ENCODE data around the gene GLOD5. TPM values are rescaled to one million over a fixed set of nuclear protein-coding genes. Genes with fewer than 3 reads are reported as not detected.

The GLOD5 gene
- total and polyA plus RNA-seq, 9 of the 15 experiments (the other 6 are each of a cell fraction or from before 2014, with no cell fraction given): 0.27 to 4.4 (median 2.2) TPM

DNA sequence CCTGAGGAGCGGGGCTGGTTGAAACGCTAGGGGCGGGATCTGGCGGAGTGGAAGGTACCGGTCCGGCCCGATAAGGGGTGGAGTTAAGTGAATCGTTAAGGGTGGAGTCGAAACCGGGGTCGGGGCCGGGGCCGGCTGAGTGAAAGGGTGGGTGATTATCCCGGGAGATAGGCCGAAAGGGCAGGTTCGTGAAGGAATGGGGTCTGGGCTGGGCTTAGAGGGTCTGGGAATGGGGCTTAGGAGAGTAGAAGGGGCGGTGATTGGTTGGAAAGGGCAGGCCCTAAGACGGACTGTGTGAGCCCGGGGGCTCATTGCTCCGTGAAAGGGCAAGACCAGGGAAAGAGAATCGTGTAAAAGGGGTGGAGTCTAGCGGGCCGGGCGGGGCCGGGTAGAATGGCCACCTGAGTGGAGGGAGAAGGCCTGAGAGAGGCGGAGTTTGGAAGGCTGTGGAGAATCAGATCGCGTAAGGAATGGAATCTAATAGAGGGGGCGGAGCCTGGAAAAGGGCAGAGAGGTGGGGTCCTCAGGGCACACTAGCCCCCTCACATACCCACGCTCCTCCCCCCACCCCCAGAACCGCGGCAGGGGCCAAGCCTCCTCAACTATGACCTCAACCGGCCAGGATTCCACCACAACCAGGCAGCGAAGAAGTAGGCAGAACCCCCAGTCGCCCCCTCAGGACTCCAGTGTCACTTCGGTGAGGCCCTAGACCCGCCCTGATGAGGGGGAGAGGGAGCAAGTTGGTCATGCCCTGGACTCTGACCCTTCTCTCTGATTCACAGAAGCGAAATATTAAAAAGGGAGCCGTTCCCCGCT is 40.8 kb downstream of the GLOD5 start (continued):
- peak; percentile 60; the same call in 1 of the 2 replicates for TF ChIP-seq PHF8 (IDR thresholded peaks at IDR 0.05; ENCODE audit: borderline replicate concordance, low read length)
- peak; percentile 75 for TF ChIP-seq DPF2 (IDR thresholded peaks at IDR 0.05)
- peak; percentile 90 for TF ChIP-seq NBN (IDR thresholded peaks at IDR 0.05; ENCODE audit: low read depth)
- TF ChIP-seq LARP7 (IDR thresholded peaks at IDR 0.05): peak; percentile 84; the same call in 1 of the 2 replicates
- TF ChIP-seq ELF2 (CRISPR knock-in tag; IDR thresholded peaks at IDR 0.05): no peak
- peak; percentile 72 for TF ChIP-seq ARID1B (IDR thresholded peaks at IDR 0.05)
- TF ChIP-seq, protein P1, sequence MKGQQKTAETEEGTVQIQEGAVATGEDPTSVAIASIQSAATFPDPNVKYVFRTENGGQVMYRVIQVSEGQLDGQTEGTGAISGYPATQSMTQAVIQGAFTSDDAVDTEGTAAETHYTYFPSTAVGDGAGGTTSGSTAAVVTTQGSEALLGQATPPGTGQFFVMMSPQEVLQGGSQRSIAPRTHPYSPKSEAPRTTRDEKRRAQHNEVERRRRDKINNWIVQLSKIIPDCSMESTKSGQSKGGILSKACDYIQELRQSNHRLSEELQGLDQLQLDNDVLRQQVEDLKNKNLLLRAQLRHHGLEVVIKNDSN (CRISPR knock-in tag; IDR thresholded peaks at IDR 0.05): no peak
- TF ChIP-seq DDX20 (tag; IDR thresholded peaks at IDR 0.05; ENCODE audit: low read depth): no peak
- TF ChIP-seq, protein P2, sequence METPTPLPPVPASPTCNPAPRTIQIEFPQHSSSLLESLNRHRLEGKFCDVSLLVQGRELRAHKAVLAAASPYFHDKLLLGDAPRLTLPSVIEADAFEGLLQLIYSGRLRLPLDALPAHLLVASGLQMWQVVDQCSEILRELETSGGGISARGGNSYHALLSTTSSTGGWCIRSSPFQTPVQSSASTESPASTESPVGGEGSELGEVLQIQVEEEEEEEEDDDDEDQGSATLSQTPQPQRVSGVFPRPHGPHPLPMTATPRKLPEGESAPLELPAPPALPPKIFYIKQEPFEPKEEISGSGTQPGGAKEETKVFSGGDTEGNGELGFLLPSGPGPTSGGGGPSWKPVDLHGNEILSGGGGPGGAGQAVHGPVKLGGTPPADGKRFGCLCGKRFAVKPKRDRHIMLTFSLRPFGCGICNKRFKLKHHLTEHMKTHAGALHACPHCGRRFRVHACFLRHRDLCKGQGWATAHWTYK (CRISPR knock-in tag; IDR thresholded peaks at IDR 0.05): peak; percentile 55; the same call in 1 of the 2 replicates
- peak; percentile 37; the same call in 1 of the 2 replicates for TF ChIP-seq POLR2AphosphoS5 (IDR thresholded peaks at IDR 0.05; ENCODE audit: control insufficient read depth, insufficient read depth, low read depth, low read length)
- TF ChIP-seq, protein P3, sequence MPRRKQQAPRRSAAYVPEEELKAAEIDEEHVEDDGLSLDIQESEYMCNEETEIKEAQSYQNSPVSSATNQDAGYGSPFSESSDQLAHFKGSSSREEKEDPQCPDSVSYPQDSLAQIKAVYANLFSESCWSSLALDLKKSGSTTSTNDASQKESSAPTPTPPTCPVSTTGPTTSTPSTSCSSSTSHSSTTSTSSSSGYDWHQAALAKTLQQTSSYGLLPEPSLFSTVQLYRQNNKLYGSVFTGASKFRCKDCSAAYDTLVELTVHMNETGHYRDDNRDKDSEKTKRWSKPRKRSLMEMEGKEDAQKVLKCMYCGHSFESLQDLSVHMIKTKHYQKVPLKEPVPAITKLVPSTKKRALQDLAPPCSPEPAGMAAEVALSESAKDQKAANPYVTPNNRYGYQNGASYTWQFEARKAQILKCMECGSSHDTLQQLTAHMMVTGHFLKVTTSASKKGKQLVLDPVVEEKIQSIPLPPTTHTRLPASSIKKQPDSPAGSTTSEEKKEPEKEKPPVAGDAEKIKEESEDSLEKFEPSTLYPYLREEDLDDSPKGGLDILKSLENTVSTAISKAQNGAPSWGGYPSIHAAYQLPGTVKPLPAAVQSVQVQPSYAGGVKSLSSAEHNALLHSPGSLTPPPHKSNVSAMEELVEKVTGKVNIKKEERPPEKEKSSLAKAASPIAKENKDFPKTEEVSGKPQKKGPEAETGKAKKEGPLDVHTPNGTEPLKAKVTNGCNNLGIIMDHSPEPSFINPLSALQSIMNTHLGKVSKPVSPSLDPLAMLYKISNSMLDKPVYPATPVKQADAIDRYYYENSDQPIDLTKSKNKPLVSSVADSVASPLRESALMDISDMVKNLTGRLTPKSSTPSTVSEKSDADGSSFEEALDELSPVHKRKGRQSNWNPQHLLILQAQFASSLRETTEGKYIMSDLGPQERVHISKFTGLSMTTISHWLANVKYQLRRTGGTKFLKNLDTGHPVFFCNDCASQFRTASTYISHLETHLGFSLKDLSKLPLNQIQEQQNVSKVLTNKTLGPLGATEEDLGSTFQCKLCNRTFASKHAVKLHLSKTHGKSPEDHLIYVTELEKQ (CRISPR knock-in tag; IDR thresholded peaks at IDR 0.05): no peak
- no peak for TF ChIP-seq ZNF121 (CRISPR knock-in tag; conservative IDR thresholded peaks at IDR 0.05)
- peak; percentile 3 for TF ChIP-seq HNRNPLL (IDR thresholded peaks at IDR 0.05; ENCODE audit: low read depth, low read length, poor library complexity, severe bottlenecking)
- TF ChIP-seq HDAC1 (IDR thresholded peaks at IDR 0.05): peak in 1 of 2 experiments; percentile 76; a peak in 2 of 4 replicates
- TF ChIP-seq SRF (CRISPR knock-in tag; IDR thresholded peaks at IDR 0.05): no peak
- no peak for TF ChIP-seq KAT8 (IDR thresholded peaks at IDR 0.05; ENCODE audit: low read depth)
- TF ChIP-seq, protein P4, sequence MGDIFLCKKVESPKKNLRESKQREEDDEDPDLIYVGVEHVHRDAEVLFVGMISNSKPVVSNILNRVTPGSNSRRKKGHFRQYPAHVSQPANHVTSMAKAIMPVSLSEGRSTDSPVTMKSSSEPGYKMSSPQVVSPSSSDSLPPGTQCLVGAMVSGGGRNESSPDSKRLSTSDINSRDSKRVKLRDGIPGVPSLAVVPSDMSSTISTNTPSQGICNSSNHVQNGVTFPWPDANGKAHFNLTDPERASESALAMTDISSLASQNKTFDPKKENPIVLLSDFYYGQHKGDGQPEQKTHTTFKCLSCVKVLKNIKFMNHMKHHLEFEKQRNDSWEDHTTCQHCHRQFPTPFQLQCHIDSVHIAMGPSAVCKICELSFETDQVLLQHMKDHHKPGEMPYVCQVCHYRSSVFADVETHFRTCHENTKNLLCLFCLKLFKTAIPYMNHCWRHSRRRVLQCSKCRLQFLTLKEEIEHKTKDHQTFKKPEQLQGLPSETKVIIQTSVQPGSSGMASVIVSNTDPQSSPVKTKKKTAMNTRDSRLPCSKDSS (IDR thresholded peaks at IDR 0.05; ENCODE audit: low read depth, partially characterized antibody): no peak
- no peak for TF ChIP-seq KLF16 (IDR thresholded peaks at IDR 0.05)
- peak; percentile 65; the same call in 1 of the 2 replicates for TF ChIP-seq ZBTB7A (IDR thresholded peaks at IDR 0.05; ENCODE audit: borderline replicate concordance, control insufficient read depth, low read depth, low read length)
